Cardiac muscle cell (in vitro differentiated cells and primary cell): Measurements from ENCODE around the gene GRIN3A. TPM values are rescaled to one million over a fixed set of nuclear protein-coding genes. Genes with fewer than 3 reads are reported as not detected.

ENCODE experiments used
- DNase-seq, 2 donors: peaks; one replicate each; pipeline versions ENCODE4 v3.0.0 to v3.0.0-alpha.2; 2010 to 2017; ENCODE audit warnings: low read depth in 1 of 2, low spot score in 1 of 2
- H3K27ac ChIP-seq: fragments of 200-600 bp; sonication (generic); 2 replicates; pipeline ENCODE4 v1.5.1; 2016
- H3K27me3 ChIP-seq: fragments of 200-600 bp; sonication (generic); 2 replicates; pipeline ENCODE4 v1.6.0; 2016; ENCODE audit warnings: control low read depth
- H3K36me3 ChIP-seq: fragments of 200-600 bp; sonication (generic); 2 replicates; pipeline ENCODE4 v1.5.1; 2016; ENCODE audit warnings: control low read depth
- H3K4me1 ChIP-seq: fragments of 200-600 bp; sonication (generic); 2 replicates; pipeline ENCODE4 v1.8.1; 2017; ENCODE audit warnings: low read depth, mild to moderate bottlenecking, mixed run types
- H3K4me3 ChIP-seq: fragments of 200-600 bp; sonication (generic); 2 replicates; pipeline ENCODE4 v1.5.1; 2016; ENCODE audit warnings: mild to moderate bottlenecking
- H3K9me3 ChIP-seq: fragments of 200-600 bp; sonication (generic); 2 replicates; pipeline ENCODE4 v1.5.1; 2017; ENCODE audit warnings: low read depth, mild to moderate bottlenecking, control low read depth
- CTCF ChIP-seq: IDR thresholded peaks from 2 replicates; pipeline ENCODE4 v1.5.1; 2012; ENCODE audit warnings: low read depth, mild to moderate bottlenecking, low read length
- polyA plus RNA-seq: library from polyadenylated mRNA; unstranded; fragments of >200 nt; fragmentation: Nextera tagmentation; extraction: Ambion mirVana; gene quantifications from 2 replicates; pipeline ENCODE4 v1.2.1, GENCODE V29; 2016
- total RNA-seq: library from RNA; depleted of rRNA; stranded (reverse); fragments of >200 nt; gene quantifications from 2 replicates; pipeline ENCODE4 v1.2.3, GENCODE V29; 2016

GRIN3A gene
- total and polyA plus RNA-seq, 2 experiments from 2014 or later: not detected

DNA sequence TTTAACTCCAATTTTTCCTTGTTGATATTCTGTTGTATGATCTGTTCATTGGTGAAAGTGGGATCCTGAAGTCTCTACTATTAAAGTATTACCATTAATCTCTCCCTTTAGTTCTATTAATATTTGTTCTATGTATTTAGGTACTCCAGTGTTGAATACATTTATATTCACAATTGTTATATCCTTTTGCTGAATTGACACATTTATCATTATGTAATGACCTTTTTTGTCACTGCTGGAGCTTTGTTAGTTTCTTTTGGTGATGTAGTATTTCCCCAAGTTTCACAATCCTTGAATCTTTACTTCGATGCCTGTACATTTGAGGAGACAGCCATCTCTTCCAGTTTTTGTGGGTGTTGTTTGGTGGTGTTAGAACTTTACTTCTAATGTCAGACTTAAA is 90.0 kb downstream of the GRIN3A start:
- no peaks in the 10 kb centered on the region for H3K4me1 ChIP-seq
- H3K9me3 ChIP-seq: no peaks in the 10 kb centered on the region
- no peaks in the 10 kb centered on the region for H3K36me3 ChIP-seq
- TF ChIP-seq CTCF: no peak
- no peaks in the 10 kb centered on the region for H3K27me3 ChIP-seq
- H3K4me3 ChIP-seq: no peak overlapping the region
- no peak for DNase-seq
- H3K27ac ChIP-seq: no peak overlapping the region

- no peaks in the 10 kb centered on the region for H3K27me3 ChIP-seq
Observed at GRCh38 chr9:101639785-101640665, 98.4 kb downstream of the GRIN3A start.

GRCh38 chr9:101639311-101639710 is 99.1 kb downstream of the GRIN3A start:
- no peaks in the 10 kb centered on the region for H3K36me3 ChIP-seq
- no peaks in the 10 kb centered on the region for H3K27me3 ChIP-seq
- no peak overlapping the region for H3K4me3 ChIP-seq
- no peaks in the 10 kb centered on the region for H3K9me3 ChIP-seq
- H3K4me1 ChIP-seq: no peaks in the 10 kb centered on the region
- no peak for TF ChIP-seq CTCF
- no peak overlapping the region for H3K27ac ChIP-seq
- DNase-seq: no peak

More at GRCh38 chr9:101639785-101640665, 98.4 kb downstream of the GRIN3A start:
- Histone ChIP-seq H3K4me3 (no peak overlapping the region), H3K36me3 (no peaks in the 10 kb centered on the region), H3K4me1 (no peaks in the 10 kb centered on the region), H3K27ac (no peak overlapping the region), H3K9me3 (no peaks in the 10 kb centered on the region)
- no peak for DNase-seq
- no peak for TF ChIP-seq CTCF

GRCh38 chr9:101636247-101636646 is 102.2 kb downstream of the GRIN3A start:
- no peak for TF ChIP-seq CTCF
- H3K4me1 ChIP-seq: no peaks in the 10 kb centered on the region
- H3K27ac ChIP-seq: no peak overlapping the region
- no peak for DNase-seq
- H3K9me3 ChIP-seq: no peaks in the 10 kb centered on the region
- H3K27me3 ChIP-seq: no peaks in the 10 kb centered on the region
- no peak overlapping the region for H3K4me3 ChIP-seq
- H3K36me3 ChIP-seq: no peaks in the 10 kb centered on the region

- Histone ChIP-seq H3K27me3 (no peaks in the 10 kb centered on the region), H3K4me1 (no peaks in the 10 kb centered on the region), H3K36me3 (no peaks in the 10 kb centered on the region), H3K9me3 (no peaks in the 10 kb centered on the region), H3K27ac (no peak overlapping the region), H3K4me3 (no peak overlapping the region)
- no peak for DNase-seq
- no peak for TF ChIP-seq CTCF
Observed at GRCh38 chr9:101635473-101635872, 103.0 kb downstream of the GRIN3A start.
